Skeletal muscle tissue (tissue), 4 donors: ENCODE results near the gene SYNE1. TPM values are rescaled to one million over a fixed set of nuclear protein-coding genes. Genes with fewer than 3 reads are reported as not detected.
"Not testable (repeated sequence)": the region's sequence is repeated elsewhere in the genome, so short reads cannot be mapped to it uniquely, and the experiment has no call there.

Experiments
- H3K27ac ChIP-seq: one replicate; pipeline ENCODE4 v1.7.0; 2013; ENCODE audit warnings: mild to moderate bottlenecking, low read depth, low read length, inconsistent platforms
- H3K27me3 ChIP-seq, 3 donors: one replicate each; pipeline ENCODE4 v1.7.0; 2013; ENCODE audit warnings: low read length in 3 of 3; ENCODE audit not compliant: control insufficient read depth in 3 of 3, insufficient read depth in 3 of 3
- H3K36me3 ChIP-seq, 3 donors: one replicate each; pipeline ENCODE4 v1.7.0; 2013; ENCODE audit warnings: low read length in 3 of 3; ENCODE audit not compliant: control insufficient read depth in 3 of 3, insufficient read depth in 3 of 3
- H3K4me1 ChIP-seq, 3 donors: one replicate each; pipeline ENCODE4 v1.7.0; 2013; ENCODE audit warnings: low read length in 3 of 3, mild to moderate bottlenecking in 3 of 3; ENCODE audit not compliant: control insufficient read depth in 3 of 3, insufficient read depth in 3 of 3
- H3K4me3 ChIP-seq, 3 donors: one replicate each; pipeline ENCODE4 v1.7.0; 2013; ENCODE audit warnings: low read length in 3 of 3
- H3K9ac ChIP-seq, 3 donors: one replicate each; pipeline ENCODE4 v1.7.0; 2013; ENCODE audit warnings: low read length in 3 of 3, mild to moderate bottlenecking in 3 of 3, moderate library complexity in 2 of 3, low read depth in 1 of 3
- H3K9me3 ChIP-seq, 3 donors: one replicate each; pipeline ENCODE4 v1.7.0; 2013; ENCODE audit warnings: low read length in 3 of 3; ENCODE audit not compliant: control insufficient read depth in 3 of 3
- total RNA-seq: library from RNA; depleted of rRNA; stranded (reverse); fragments of >200 nt; gene quantifications from one replicate; pipeline ENCODE4 v1.2.3, GENCODE V29; 2014
- donor health status: Osteomylitis.

Gene SYNE1
- total RNA-seq, 1 donor from 2014 or later = 195 TPM

- no peaks in the 10 kb centered on the region for H3K27me3 ChIP-seq
- H3K9me3 ChIP-seq = no peaks in the 10 kb centered on the region
- no peak overlapping the region for H3K4me3 ChIP-seq
- no peak overlapping the region for H3K27ac ChIP-seq
- no peak overlapping the region for H3K9ac ChIP-seq
- H3K4me1 ChIP-seq = no peaks in the 10 kb centered on the region
- no peaks in the 10 kb centered on the region for H3K36me3 ChIP-seq
Observed at GRCh38 chr6:152543519-152543918, 93.6 kb downstream of the SYNE1 start.

GRCh38 chr6:152540381-152540780 lies 96.8 kb downstream of the SYNE1 start:
- no peaks in the 10 kb centered on the region for H3K4me1 ChIP-seq
- no peak overlapping the region for H3K4me3 ChIP-seq
- no peaks in the 10 kb centered on the region for H3K36me3 ChIP-seq
- no peaks in the 10 kb centered on the region for H3K9me3 ChIP-seq
- H3K27me3 ChIP-seq = no peaks in the 10 kb centered on the region
- no peak overlapping the region for H3K27ac ChIP-seq
- no peak overlapping the region for H3K9ac ChIP-seq

- H3K27me3 ChIP-seq = no peaks in the 10 kb centered on the region
- H3K4me1 ChIP-seq = no peaks in the 10 kb centered on the region
- H3K4me3 ChIP-seq = no peak overlapping the region
- no peak overlapping the region for H3K9ac ChIP-seq
- H3K27ac ChIP-seq = no peak overlapping the region
- no peaks in the 10 kb centered on the region for H3K36me3 ChIP-seq
- no peaks in the 10 kb centered on the region for H3K9me3 ChIP-seq
Observed at GRCh38 chr6:152534541-152534940, 102.6 kb downstream of the SYNE1 start.

- H3K9me3 ChIP-seq = no peaks in the 10 kb centered on the region
- no peaks in the 10 kb centered on the region for H3K4me1 ChIP-seq
- no peak overlapping the region for H3K4me3 ChIP-seq
- no peaks in the 10 kb centered on the region for H3K27me3 ChIP-seq
- no peak overlapping the region for H3K9ac ChIP-seq
- no peak overlapping the region for H3K27ac ChIP-seq
- no peaks in the 10 kb centered on the region for H3K36me3 ChIP-seq
Observed at GRCh38 chr6:152532556-152533422, 104.4 kb downstream of the SYNE1 start.

- no peak overlapping the region for H3K27ac ChIP-seq
- H3K9me3 ChIP-seq = no peaks in the 10 kb centered on the region
- H3K4me3 ChIP-seq = no peak overlapping the region
- H3K36me3 ChIP-seq = no peaks in the 10 kb centered on the region
- no peaks in the 10 kb centered on the region for H3K27me3 ChIP-seq
- H3K9ac ChIP-seq = no peak overlapping the region
- H3K4me1 ChIP-seq = no peaks in the 10 kb centered on the region
Observed at GRCh38 chr6:152531659-152532058, 105.5 kb downstream of the SYNE1 start.

GRCh38 chr6:152529369-152529768 lies 107.8 kb downstream of the SYNE1 start:
- no peaks in the 10 kb centered on the region for H3K36me3 ChIP-seq

GRCh38 chr6:152514120-152514519 lies 123.0 kb downstream of the SYNE1 start:
- H3K9ac ChIP-seq = not testable (repeated sequence)

More at GRCh38 chr6:152529369-152529768, 107.8 kb downstream of the SYNE1 start:
- Histone ChIP-seq H3K4me1 (no peaks in the 10 kb centered on the region), H3K27me3 (no peaks in the 10 kb centered on the region), H3K4me3 (no peak overlapping the region), H3K9ac (no peak overlapping the region), H3K27ac (no peak overlapping the region), H3K9me3 (no peaks in the 10 kb centered on the region)

GRCh38 chr6:152509916-152510315 lies 127.2 kb downstream of the SYNE1 start:
- no peak overlapping the region for H3K4me3 ChIP-seq
- no peak overlapping the region for H3K27ac ChIP-seq
- no peaks in the 10 kb centered on the region for H3K36me3 ChIP-seq
- no peak overlapping the region for H3K9ac ChIP-seq
- H3K27me3 ChIP-seq = no peaks in the 10 kb centered on the region
- H3K9me3 ChIP-seq = no peaks in the 10 kb centered on the region
- no peaks in the 10 kb centered on the region for H3K4me1 ChIP-seq

More at GRCh38 chr6:152514120-152514519, 123.0 kb downstream of the SYNE1 start:
- H3K27me3 ChIP-seq, H3K4me1 ChIP-seq, H3K27ac ChIP-seq, H3K9me3 ChIP-seq, H3K4me3 ChIP-seq, H3K36me3 ChIP-seq: not testable (repeated sequence)

GRCh38 chr6:152508477-152508876 lies 128.7 kb downstream of the SYNE1 start:
- Histone ChIP-seq H3K27ac (no peak overlapping the region), H3K36me3 (no peaks in the 10 kb centered on the region), H3K9ac (no peak overlapping the region), H3K4me3 (no peak overlapping the region), H3K4me1 (no peaks in the 10 kb centered on the region), H3K27me3 (no peaks in the 10 kb centered on the region), H3K9me3 (no peaks in the 10 kb centered on the region)

GRCh38 chr6:152503546-152503945 lies 133.6 kb downstream of the SYNE1 start:
- Histone ChIP-seq H3K9me3 (no peaks in the 10 kb centered on the region), H3K9ac (no peak overlapping the region), H3K36me3 (no peaks in the 10 kb centered on the region), H3K4me3 (no peak overlapping the region), H3K4me1 (no peaks in the 10 kb centered on the region), H3K27me3 (no peaks in the 10 kb centered on the region), H3K27ac (no peak overlapping the region)
